ENCODE measurements around the gene PIH1D1.

The PIH1D1 gene

GRCh38 chr19:49451430-49452181, at the start of gene PIH1D1:
TSS of gene PIH1D1 (minus strand) at chr19:49451814. CDS start at chr19:49451574, 240 bp downstream.
- DNase-seq, result peak; percentile 99

DNA sequence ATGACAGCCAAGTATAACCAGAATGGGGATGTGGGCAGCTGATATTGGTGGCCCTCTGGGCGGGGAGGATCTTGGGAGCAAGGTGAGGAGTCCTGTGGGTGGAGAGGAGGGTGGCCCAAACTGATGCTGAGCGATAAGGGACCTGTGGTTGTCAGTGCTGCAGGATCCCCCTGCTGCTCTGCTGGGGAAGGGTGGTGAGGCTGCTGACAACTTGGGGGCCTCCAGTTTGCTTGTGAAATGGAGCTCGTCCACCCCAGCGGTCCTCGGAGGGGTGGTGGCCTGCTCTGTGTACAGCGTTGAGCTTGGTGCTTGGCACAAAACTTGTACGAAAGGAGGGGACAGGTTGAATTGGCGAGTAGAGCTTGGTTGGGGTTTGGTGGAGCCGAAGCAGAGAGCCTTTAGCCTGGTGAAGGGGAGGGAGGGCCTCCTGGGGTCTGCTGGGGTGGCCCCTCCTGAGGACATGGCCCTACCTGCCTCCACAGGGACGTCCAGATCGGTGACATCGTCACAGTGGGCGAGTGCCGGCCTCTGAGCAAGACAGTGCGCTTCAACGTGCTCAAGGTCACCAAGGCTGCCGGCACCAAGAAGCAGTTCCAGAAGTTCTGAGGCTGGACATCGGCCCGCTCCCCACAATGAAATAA, 47.5 kb upstream of the PIH1D1 start:
- DNase-seq, result no peak

DNA sequence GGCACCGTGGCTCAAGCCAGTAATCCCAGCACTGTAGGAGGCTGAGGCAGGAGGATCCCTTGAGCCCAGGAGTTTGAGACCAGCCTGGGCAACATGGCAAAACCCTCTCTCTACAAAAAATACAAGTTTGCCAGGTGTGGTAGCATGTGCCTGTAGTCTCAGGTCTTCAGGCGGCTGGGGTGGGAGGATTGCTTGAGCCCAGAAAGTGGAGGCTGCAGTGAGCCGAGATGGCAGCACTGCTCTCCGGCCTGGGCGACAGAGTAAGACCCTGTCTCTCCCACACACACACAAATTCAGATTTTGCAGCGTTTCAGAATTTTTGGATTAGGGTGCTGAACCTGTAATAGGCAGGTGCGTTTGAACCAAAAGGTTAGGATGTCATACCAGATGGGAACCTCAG, 46.9 kb upstream of the PIH1D1 start:
- no peak for DNase-seq

DNA sequence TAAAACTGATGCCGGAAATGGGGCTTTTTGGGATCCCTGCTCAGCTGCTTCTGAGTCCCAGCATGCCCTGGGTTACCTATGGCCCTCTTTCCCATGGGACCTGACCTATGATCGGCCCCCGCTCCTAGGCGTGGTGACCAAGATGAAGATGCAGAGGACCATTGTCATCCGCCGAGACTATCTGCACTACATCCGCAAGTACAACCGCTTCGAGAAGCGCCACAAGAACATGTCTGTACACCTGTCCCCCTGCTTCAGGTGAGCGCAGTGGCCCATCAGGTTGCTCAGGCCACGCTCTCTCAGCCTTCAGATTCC, 46.1 kb upstream of the PIH1D1 start:
- no peak for DNase-seq

GRCh38 chr19:49497047-49497788, 45.6 kb upstream of the PIH1D1 start:
- DNase-seq, result peak; percentile 85

DNA sequence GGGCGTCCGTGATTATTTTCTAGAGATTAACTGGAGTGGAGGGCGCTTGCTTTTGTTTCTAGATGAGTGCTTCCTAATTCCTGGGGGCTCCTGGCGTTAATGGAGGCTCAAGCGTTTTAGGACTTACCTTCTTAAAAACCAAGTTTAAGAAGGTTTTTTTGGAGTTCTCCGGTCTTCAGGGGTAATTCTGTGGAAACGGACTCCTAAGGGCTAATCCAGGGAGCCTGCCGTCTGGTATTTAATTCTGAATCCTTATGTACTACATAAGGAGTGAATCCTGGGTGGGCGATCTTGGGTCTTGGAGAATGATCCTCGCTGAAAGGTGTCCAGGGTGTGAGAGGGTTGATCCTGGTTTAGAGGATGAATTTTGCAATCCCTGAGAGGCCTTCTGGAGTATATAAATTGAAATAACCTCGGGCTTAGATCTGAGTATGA, 45.0 kb upstream of the PIH1D1 start:
- DNase-seq, result no peak

- no peak for DNase-seq
Measured at GRCh38 chr19:49492573-49493405, 41.2 kb upstream of the PIH1D1 start.

- no peak for DNase-seq
Measured at GRCh38 chr19:49491804-49492572, 40.4 kb upstream of the PIH1D1 start.

DNA sequence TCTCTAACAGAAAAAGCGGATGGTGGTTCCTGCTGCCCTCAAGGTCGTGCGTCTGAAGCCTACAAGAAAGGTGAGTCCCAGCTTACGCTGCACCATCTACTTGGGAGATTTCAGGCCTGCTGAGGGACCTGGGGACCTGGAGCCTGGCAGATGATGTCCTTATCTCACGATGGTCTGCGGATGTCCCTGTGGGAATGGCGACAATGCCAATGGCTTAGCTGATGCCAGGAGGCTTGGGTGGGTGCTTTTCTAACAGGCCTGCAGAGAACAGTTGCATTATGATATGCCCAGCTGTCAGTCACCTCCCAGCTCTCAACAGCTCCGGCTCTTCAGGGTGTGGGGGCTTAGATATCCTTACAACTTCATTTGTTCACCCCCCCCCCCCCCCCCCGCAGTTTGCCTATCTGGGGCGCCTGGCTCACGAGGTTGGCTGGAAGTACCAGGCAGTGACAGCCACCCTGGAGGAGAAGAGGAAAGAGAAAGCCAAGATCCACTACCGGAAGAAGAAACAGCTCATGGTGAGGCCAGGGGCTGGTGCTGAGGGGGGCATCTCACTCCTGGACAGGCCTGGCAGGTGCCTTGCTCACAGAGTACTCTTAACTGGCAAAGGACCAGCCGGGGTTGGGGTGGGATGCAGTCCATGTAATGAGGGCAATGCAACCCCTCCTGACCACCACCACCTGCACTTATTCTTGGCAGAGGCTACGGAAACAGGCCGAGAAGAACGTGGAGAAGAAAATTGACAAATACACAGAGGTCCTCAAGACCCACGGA, 39.6 kb upstream of the PIH1D1 start:
- no peak for DNase-seq

- DNase-seq, result no peak
Measured at GRCh38 chr19:49490287-49491029, 38.8 kb upstream of the PIH1D1 start.

DNA sequence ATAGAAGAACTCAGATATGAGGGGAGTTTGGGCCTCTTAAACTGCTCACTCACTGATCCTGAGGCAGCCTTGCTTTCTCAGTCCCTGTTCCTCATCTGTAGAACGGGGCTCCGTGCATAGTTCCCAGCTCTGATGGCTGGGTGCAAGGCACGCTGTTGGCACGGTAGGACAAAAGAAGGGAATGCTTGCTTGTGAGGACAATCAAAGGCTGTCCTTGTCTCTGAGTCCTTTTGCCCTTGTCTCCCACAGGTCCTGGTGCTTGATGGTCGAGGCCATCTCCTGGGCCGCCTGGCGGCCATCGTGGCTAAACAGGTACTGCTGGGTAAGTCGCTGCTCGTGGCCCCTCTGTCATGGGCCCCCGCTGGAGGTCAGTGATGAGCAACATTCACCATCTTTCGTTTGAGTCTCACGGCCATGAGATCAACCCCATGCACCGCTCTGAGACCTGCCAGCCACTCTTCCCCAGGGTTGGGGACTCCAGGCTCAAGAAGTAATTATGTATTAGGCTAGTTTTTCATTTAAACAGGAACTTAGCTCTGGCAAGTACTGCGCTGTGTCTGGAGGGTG, 38.1 kb upstream of the PIH1D1 start:
- no peak for DNase-seq

DNA sequence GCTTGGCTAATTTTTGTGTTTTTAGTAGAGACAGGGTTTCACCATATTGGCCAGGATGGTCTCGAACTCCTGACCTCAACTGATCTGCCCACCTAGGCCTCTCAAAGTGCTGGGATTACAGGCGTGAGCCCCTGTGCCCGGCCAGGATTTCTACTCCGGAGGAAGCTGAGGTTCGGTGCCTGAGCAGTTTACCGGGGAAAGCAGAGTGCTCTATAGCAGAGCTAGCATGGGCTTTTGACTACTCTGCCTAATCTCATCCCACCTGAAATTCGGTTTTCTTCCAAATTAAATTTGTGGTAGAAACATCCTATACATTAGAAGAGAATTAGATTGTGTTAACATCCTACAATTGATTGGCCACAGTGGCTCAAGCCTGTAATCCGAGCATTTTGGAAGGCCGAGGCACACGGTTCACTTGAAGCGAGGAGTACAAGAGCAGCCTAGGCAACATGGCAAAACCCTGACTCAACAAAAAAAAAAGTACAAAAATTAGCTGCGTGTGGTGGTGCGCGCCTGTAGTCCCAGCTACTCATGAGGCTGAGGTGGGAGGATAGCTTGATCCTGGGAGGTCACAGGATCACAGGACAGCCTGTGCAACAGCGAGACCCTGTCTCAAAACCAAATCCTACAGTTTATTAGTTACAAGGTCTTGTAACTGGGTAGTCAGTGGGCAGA, 37.4 kb upstream of the PIH1D1 start:
- DNase-seq, result no peak

- DNase-seq, result no peak
Measured at GRCh38 chr19:49488046-49488862, 36.6 kb upstream of the PIH1D1 start.

- DNase-seq, result peak; percentile 100
Measured at GRCh38 chr19:49487277-49488045, 35.8 kb upstream of the PIH1D1 start, which contains the start of gene RPL13A. TSS of gene RPL13A (plus strand) at chr19:49487608. CDS start at chr19:49487630, 22 bp downstream.

DNA sequence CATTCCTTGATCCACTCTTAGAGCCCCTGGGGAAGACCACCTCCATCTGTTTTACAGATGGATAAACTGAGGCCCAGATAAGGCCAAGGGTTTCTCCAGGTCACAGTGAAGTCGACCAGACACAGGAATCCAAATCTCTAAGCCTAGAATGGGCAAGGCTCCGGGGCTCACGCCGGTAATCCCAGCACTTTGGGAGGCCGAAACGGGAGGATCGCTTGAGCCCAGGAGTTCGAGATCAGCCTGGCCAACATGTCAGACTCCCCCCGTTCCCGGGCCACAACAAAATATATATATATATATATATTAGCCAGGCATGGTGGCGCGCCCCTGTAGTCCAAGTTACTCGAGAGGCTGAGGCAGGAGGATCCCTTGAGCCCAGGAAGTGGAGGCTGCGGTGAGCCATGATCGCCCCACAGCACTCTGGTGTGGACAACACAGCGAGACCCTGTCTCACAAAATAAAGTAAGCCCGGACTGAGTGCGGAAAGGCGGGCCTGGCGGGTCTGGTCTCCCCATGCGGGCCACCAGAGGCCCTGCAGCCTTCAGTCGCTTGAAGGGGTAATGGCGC, 35.2 kb upstream of the PIH1D1 start:
- DNase-seq, result no peak

DNA sequence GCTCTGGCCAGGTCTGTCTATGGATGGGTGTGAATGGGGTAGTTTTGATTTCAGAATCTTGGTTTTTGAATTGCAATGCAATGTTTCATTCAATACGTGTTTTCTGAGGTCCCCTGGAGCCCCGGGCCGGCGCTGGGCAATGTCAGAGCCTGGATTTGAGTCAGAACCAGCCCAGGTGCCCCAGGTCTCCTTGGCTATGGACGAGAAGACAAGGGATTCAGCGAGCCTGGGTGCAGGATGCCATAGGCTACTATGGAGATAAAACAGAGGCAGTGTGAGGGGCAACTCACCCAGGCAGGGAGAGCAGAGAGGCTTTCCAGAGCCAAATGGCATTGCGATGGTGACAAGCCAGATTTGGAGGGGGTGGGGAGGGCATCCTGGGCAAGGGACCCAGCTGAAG, 34.6 kb upstream of the PIH1D1 start:
- DNase-seq, result no peak

GRCh38 chr19:49481020-49481683, 29.5 kb upstream of the PIH1D1 start:
- no peak for DNase-seq
